ENCODE measurements around the gene CCDC83. TPM values are rescaled to one million over a fixed set of nuclear protein-coding genes. Genes with fewer than 3 reads are reported as not detected.
"Not testable (repeated sequence)": the region's sequence is repeated elsewhere in the genome, so short reads cannot be mapped to it uniquely, and the experiment has no call there.

CCDC83 gene
- total RNA-seq, 1 donor from 2014 or later = not detected

DNA sequence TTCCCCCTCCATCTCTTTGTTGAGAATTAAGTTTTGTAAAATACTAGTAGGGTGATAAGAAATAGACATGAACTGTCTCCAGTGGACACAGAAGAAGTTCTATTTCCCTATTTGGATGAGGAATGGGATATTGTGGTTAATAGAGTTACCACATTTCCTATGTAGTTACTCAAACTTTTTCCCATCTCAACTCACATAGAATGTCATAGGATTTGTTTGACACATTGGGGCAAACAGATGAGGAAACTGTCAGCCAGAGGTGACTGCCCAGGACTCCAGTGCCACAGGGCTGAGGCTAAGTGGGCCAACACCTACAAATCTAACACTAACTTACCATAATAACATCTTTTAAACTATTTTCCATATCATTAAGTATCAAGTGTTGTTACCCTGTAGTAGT lies 58.3 kb downstream of the CCDC83 start:
- FAIRE-seq (no peak), DNase-seq (ENCODE audit: low read depth) (no peak)
- TF ChIP-seq, protein P1, sequence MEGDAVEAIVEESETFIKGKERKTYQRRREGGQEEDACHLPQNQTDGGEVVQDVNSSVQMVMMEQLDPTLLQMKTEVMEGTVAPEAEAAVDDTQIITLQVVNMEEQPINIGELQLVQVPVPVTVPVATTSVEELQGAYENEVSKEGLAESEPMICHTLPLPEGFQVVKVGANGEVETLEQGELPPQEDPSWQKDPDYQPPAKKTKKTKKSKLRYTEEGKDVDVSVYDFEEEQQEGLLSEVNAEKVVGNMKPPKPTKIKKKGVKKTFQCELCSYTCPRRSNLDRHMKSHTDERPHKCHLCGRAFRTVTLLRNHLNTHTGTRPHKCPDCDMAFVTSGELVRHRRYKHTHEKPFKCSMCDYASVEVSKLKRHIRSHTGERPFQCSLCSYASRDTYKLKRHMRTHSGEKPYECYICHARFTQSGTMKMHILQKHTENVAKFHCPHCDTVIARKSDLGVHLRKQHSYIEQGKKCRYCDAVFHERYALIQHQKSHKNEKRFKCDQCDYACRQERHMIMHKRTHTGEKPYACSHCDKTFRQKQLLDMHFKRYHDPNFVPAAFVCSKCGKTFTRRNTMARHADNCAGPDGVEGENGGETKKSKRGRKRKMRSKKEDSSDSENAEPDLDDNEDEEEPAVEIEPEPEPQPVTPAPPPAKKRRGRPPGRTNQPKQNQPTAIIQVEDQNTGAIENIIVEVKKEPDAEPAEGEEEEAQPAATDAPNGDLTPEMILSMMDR (IDR thresholded peaks at IDR 0.05; ENCODE audit: insufficient read depth, low read length, severe bottlenecking) = no peak
- H3K4me3 ChIP-seq (ENCODE audit: low read depth, low read length) = no peak overlapping the region
- no peaks in the 10 kb centered on the region for H3K27me3 ChIP-seq (ENCODE audit: control insufficient read depth, insufficient read depth, low read length)
- no peaks in the 10 kb centered on the region for H3K36me3 ChIP-seq (ENCODE audit: control insufficient read depth, insufficient read depth, low read length)

- FAIRE-seq = no peak
- no peaks in the 10 kb centered on the region for H3K27me3 ChIP-seq (ENCODE audit: control insufficient read depth, insufficient read depth, low read length)
- H3K4me3 ChIP-seq (ENCODE audit: low read depth, low read length) = no peak overlapping the region
- H3K36me3 ChIP-seq (ENCODE audit: control insufficient read depth, insufficient read depth, low read length) = no peaks in the 10 kb centered on the region
- DNase-seq (ENCODE audit: low read depth) = no peak
- TF ChIP-seq, protein P1 (IDR thresholded peaks at IDR 0.05; ENCODE audit: insufficient read depth, low read length, severe bottlenecking) = no peak
These were observed 59.2 kb downstream of the CCDC83 start for GRCh38 chr11:85914425-85914824.

- Histone ChIP-seq H3K36me3 (ENCODE audit: control insufficient read depth, insufficient read depth, low read length) (no peaks in the 10 kb centered on the region), H3K4me3 (ENCODE audit: low read depth, low read length) (no peak overlapping the region), H3K27me3 (ENCODE audit: control insufficient read depth, insufficient read depth, low read length) (no peaks in the 10 kb centered on the region)
- TF ChIP-seq, protein P1 (IDR thresholded peaks at IDR 0.05; ENCODE audit: insufficient read depth, low read length, severe bottlenecking) = no peak
- no peak for FAIRE-seq
- no peak for DNase-seq (ENCODE audit: low read depth)
These were observed 64.0 kb downstream of the CCDC83 start for GRCh38 chr11:85918910-85919794.

DNA sequence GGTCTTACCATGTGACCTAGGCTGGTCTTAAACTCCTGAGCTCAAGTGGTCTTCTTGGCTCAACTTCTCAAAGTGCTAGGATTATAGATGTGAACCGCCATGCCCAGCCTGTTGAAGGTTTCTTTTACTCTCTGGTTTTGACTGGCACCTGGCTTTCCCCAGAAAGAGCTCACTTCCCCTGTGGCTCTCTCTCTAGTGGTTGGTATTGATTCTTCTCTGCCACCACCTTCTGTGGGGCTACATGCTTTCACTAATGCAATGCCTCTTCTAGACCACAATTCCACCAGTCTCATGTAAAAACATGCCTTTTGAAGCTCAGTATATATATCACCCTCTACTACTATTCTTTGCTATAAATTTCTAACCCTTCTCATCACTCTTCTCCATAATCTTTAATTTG lies 67.2 kb downstream of the CCDC83 start:
- Histone ChIP-seq H3K4me3 (ENCODE audit: low read depth, low read length) (no peak overlapping the region), H3K36me3 (ENCODE audit: control insufficient read depth, insufficient read depth, low read length) (no peaks in the 10 kb centered on the region), H3K27me3 (ENCODE audit: control insufficient read depth, insufficient read depth, low read length) (no peaks in the 10 kb centered on the region)
- FAIRE-seq = no peak
- no peak for DNase-seq (ENCODE audit: low read depth)
- TF ChIP-seq, protein P1 (IDR thresholded peaks at IDR 0.05; ENCODE audit: insufficient read depth, low read length, severe bottlenecking) = no peak

DNA sequence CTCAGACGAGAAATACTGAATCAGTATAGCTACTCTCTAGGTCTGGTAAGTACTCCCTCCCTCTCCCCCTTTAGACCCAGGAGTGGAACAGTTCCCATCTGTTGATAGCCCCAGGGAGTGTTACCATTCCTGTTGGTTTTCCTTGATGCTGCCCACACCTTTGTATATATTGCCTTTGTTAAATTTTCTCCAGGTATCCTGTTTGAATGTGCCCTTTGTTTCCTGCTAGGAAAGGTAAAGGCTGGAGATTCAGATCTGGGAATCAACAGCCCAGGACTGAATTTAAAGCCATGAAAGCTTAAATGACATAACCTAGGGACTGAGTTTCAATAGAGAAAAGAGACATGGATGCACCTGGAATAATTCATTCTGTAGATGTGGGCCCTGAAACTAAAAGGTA lies 68.3 kb downstream of the CCDC83 start:
- FAIRE-seq = no peak
- no peak overlapping the region for H3K4me3 ChIP-seq (ENCODE audit: low read depth, low read length)
- TF ChIP-seq, protein P1 (IDR thresholded peaks at IDR 0.05; ENCODE audit: insufficient read depth, low read length, severe bottlenecking) = no peak

GRCh38 chr11:85926653-85927214 lies 71.6 kb downstream of the CCDC83 start:
- not testable (repeated sequence) for DNase-seq (ENCODE audit: low read depth); H3K4me3 ChIP-seq (ENCODE audit: low read depth, low read length); FAIRE-seq

More for the DNA sequence above, 68.3 kb downstream of the CCDC83 start:
- no peak for DNase-seq (ENCODE audit: low read depth)
- no peaks in the 10 kb centered on the region for H3K36me3 ChIP-seq (ENCODE audit: control insufficient read depth, insufficient read depth, low read length)
- H3K27me3 ChIP-seq (ENCODE audit: control insufficient read depth, insufficient read depth, low read length) = no peaks in the 10 kb centered on the region

More at GRCh38 chr11:85926653-85927214, 71.6 kb downstream of the CCDC83 start:
- not testable (repeated sequence) for H3K27me3 ChIP-seq (ENCODE audit: control insufficient read depth, insufficient read depth, low read length); H3K36me3 ChIP-seq (ENCODE audit: control insufficient read depth, insufficient read depth, low read length)
